AG04450 (cell line): ENCODE data around the gene CLBA1. TPM values are rescaled to one million over a fixed set of nuclear protein-coding genes. Genes with fewer than 3 reads are reported as not detected.
A peak's percentile ranks its signal among the peaks of the same experiment; 100 is the strongest.

Experiments used
- CTCF ChIA-PET: fragments of 300-600, 350-600 bp; formaldehyde crosslinking; extraction: SDS; loops from one replicate; lab custom pipeline; 2022; ENCODE audit warnings: antibody characterized with exemption, inconsistent platforms; lab: Charles Lee
- POLR2A ChIA-PET: fragments of 350-600 bp; formaldehyde crosslinking; extraction: SDS; loops from one replicate; lab custom pipeline; 2021; ENCODE audit warnings: antibody characterized with exemption, inconsistent platforms; lab: Yijun Ruan, JAX
- DNase-seq: peaks from one replicate; pipeline ENCODE4 v3.0.0-alpha.2; 2011; ENCODE audit warnings: low read depth, low spot score
- H3K27ac ChIP-seq: one replicate; pipeline ENCODE4 v1.5.1; 2012; ENCODE audit warnings: low read depth, low read length, control low read depth
- H3K27me3 ChIP-seq: one replicate; pipeline ENCODE4 v1.6.0; 2012; ENCODE audit warnings: low read length; ENCODE audit not compliant: control insufficient read depth, insufficient read depth
- H3K4me3 ChIP-seq: 2 replicates; pipeline ENCODE4 v1.5.1; 2011; ENCODE audit warnings: mild to moderate bottlenecking, low read depth, low read length, control low read depth
- H3K9me3 ChIP-seq: 2 replicates; pipeline ENCODE4 v1.5.1; 2012; ENCODE audit warnings: low read length; ENCODE audit not compliant: control insufficient read depth, insufficient read depth
- polyA plus RNA-seq: library from polyadenylated mRNA; depleted of rRNA; stranded (reverse); fragments of >200 nt; gene quantifications from 2 replicates; pipeline ENCODE4 v1.2.3, GENCODE V29; 2011
- TF ChIP-seq, protein P1 (sequence below): IDR thresholded peaks from 2 replicates; pipeline ENCODE4 v1.5.1; 2011; ENCODE audit warnings: low read depth, low read length, control low read depth, inconsistent platforms

The CLBA1 gene
- polyA plus RNA-seq, 1 experiment = 4.6 TPM

DNA sequence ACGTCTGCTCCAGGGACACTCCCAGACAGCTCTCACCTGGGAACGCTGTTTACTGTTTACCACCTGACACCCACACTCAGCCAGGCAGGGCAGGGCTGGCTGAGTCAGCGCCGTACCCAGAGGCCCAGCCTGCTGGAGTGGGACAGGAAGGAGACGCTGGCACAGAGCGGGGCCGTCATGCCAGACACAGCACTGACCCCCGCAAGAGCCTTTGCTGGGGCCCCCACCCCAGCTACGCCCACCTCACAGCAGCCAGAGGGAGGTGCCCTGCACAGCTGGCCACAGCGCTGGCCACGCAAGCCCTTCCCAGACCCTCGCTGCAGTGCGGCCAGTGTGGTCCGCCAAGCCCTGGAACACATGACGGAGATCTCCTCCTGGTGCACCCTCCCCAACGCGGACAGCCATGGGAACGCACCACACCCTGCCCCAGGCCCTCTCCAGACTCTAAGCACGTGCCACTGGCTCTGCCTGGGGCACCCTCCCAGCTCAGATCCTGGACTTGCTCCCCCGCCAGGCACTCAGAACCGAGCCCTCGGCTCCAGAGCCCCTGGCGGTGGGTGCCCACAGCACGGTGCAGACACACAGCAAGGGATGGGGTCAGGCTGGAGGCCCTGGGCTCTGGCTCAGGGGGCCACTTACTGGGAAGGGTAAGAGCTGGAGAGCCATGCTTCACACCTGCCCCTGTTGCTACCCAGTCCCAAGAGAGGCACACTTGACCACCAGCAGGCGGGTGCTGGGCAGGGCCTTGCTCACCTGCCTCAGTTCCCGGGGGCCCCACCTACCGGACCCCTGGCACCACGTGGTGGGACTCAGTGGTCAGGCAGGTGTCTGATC, 13.1 kb upstream of the CLBA1 start:
- no peaks in the 10 kb centered on the region for H3K27me3 ChIP-seq
- CTCF ChIA-PET = interaction anchor here (0.5 to 6.2 kb wide), 5 partner anchors 12 to 118 kb away, joined by 3 to 127 read pairs (median 4); no protein-coding TSS in a partner anchor
- POLR2A ChIA-PET = interaction anchor here (1.3 kb wide), 1 partner anchor 35 kb away, joined by 3 read pairs; no protein-coding TSS in a partner anchor
- peak overlapping the region; percentile 91 for H3K27ac ChIP-seq
- H3K4me3 ChIP-seq = no peak overlapping the region
- no peak for DNase-seq
- H3K9me3 ChIP-seq = no peaks in the 10 kb centered on the region; the same call in 1 of the 2 replicates
- TF ChIP-seq, protein P1, sequence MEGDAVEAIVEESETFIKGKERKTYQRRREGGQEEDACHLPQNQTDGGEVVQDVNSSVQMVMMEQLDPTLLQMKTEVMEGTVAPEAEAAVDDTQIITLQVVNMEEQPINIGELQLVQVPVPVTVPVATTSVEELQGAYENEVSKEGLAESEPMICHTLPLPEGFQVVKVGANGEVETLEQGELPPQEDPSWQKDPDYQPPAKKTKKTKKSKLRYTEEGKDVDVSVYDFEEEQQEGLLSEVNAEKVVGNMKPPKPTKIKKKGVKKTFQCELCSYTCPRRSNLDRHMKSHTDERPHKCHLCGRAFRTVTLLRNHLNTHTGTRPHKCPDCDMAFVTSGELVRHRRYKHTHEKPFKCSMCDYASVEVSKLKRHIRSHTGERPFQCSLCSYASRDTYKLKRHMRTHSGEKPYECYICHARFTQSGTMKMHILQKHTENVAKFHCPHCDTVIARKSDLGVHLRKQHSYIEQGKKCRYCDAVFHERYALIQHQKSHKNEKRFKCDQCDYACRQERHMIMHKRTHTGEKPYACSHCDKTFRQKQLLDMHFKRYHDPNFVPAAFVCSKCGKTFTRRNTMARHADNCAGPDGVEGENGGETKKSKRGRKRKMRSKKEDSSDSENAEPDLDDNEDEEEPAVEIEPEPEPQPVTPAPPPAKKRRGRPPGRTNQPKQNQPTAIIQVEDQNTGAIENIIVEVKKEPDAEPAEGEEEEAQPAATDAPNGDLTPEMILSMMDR = no peak

DNA sequence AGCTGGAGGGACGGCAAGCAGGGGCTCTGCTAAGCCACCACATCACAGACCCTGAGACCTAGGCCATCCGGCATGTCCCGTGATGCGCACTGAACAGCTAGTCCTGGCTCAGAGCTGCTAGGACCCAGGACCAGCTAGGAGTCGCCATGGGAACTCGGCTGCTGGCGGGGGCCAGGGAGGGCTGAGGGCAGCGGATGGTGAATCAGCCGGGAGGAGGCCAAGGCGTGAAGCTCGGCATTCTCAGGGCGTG, 12.5 kb upstream of the CLBA1 start:
- Histone ChIP-seq H3K27ac (peak overlapping the region; percentile 91), H3K9me3 (no peaks in the 10 kb centered on the region; the same call in 1 of the 2 replicates), H3K4me3 (no peak overlapping the region), H3K27me3 (no peaks in the 10 kb centered on the region)
- peak; percentile 79 for DNase-seq
- ChIA-PET CTCF (interaction anchor here (1.6 to 6.2 kb wide), 4 partner anchors 11 to 117 kb away, joined by 3 to 127 read pairs (median 8); no protein-coding TSS in a partner anchor), POLR2A (interaction anchor here (1.1 to 1.3 kb wide), 2 partner anchors 12 to 35 kb away, joined by 3 to 14 read pairs; partner anchors contain the start of gene CLBA1)
- TF ChIP-seq, protein P1 = no peak

DNA sequence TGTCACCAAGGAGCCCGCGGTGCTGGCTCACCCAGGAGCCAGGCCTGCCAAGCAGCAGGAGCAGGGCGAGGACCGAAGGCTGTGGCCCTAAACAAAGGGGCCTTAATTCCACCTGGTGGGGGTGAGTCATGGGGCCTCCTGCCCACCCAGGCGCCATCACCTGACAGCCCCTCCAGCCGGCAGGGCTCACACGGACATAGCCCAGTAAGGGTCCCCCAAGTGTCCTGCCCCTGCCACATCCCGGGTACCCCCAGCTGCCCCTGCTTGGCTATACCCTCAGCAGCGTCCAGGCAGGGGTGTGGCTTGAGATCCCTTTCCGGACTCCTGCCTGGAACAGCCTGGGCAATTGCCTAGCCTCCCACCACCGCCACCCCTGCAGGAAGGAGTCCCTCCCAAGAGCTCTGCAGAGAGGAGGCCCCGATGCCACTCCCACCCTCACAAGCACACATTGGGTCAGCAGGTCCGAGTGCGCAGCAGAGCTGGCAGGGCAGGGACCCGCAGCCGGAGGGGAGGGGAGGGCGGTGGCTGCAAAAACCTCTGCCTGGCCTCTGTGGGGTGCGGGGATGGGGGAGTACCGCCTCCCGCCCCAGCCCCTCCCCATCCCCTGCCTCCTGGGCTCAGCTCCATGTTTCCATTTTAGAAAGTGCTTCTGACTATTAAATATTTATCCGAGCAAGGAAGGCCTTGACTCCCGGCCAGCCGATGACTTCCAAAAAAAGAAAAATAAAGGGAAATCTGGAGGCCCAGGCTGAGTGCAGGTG, 12.0 kb upstream of the CLBA1 start:
- peak; percentile 15 for DNase-seq
- Histone ChIP-seq H3K4me3 (peak overlapping the region; percentile 36), H3K27me3 (no peaks in the 10 kb centered on the region), H3K27ac (peak overlapping the region; percentile 91), H3K9me3 (no peaks in the 10 kb centered on the region; the same call in 1 of the 2 replicates)
- TF ChIP-seq, protein P1 = no peak
- ChIA-PET CTCF (interaction anchor here (0.7 to 6.2 kb wide), 7 partner anchors 11 to 121 kb away, joined by 3 to 127 read pairs (median 3); no protein-coding TSS in a partner anchor), POLR2A (interaction anchor here (1.1 to 1.3 kb wide), 3 partner anchors 12 to 47 kb away, joined by 3 to 14 read pairs (median 7); partner anchors contain the start of genes CDCA4 and CLBA1)

GRCh38 chr14:104974146-104974541, 11.4 kb upstream of the CLBA1 start:
- Histone ChIP-seq H3K4me3 (0 out of 2 replicates have a peak overlapping the region, but pooled peaks have one; percentile 22), H3K27ac (peak overlapping the region; percentile 91), H3K27me3 (no peaks in the 10 kb centered on the region), H3K9me3 (no peaks in the 10 kb centered on the region; the same call in 1 of the 2 replicates)
- TF ChIP-seq, protein P1 = no peak
- POLR2A ChIA-PET = interaction anchor here (1.1 to 1.2 kb wide), 2 partner anchors 11 to 47 kb away, joined by 7 to 14 read pairs; partner anchors contain the start of genes CDCA4 and CLBA1
- DNase-seq = no peak
- CTCF ChIA-PET = interaction anchor here (0.7 to 6.2 kb wide), 8 partner anchors 10 to 120 kb away, joined by 3 to 127 read pairs (median 3); partner anchors contain the start of gene CLBA1
